WTC11 (cell line): ENCODE measurements around the gene SPN.

ENCODE experiments used
- AFF4 ChIP-seq: sonication (generic); formaldehyde crosslinking; IDR thresholded peaks from 2 replicates; pipeline ENCODE4 v1.8.1; 2023; ENCODE audit warnings: mild to moderate bottlenecking, missing genetic modification reagents, borderline replicate concordance
- SMAD4 ChIP-seq: sonication (generic); formaldehyde crosslinking; IDR thresholded peaks from 2 replicates; pipeline ENCODE4 v1.8.0; 2022; ENCODE audit warnings: mild to moderate bottlenecking, missing genetic modification reagents

GRCh38 chr16:29694384-29695195, 31.5 kb downstream of the SPN start:
- TF ChIP-seq AFF4 (CRISPR knock-in tag): no peak
- no peak for TF ChIP-seq SMAD4 (CRISPR knock-in tag)
